IPS-20b (cell line): ENCODE results near the gene PLLP.
A peak's percentile ranks its signal among the peaks of the same experiment; 100 is the strongest.
"Not testable (repeated sequence)": the region's sequence is repeated elsewhere in the genome, so short reads cannot be mapped to it uniquely, and the experiment has no call there.

Experiments
- H3K27ac ChIP-seq: one replicate; pipeline ENCODE4 v1.5.1; 2013; ENCODE audit warnings: low read length
- H3K27me3 ChIP-seq: 2 replicates; pipeline ENCODE4 v1.6.1; 2013; ENCODE audit warnings: mild to moderate bottlenecking, low read length, inconsistent platforms; ENCODE audit not compliant: insufficient read depth
- H3K36me3 ChIP-seq: 2 replicates; pipeline ENCODE4 v1.6.1; 2013; ENCODE audit warnings: low read depth, mild to moderate bottlenecking, inconsistent platforms, low read length, moderate library complexity; ENCODE audit not compliant: insufficient read depth
- H3K4me1 ChIP-seq: 2 replicates; pipeline ENCODE4 v1.6.1; 2013; ENCODE audit warnings: mild to moderate bottlenecking, control low read depth, inconsistent platforms, low read length, moderate library complexity; ENCODE audit not compliant: insufficient read depth
- H3K4me3 ChIP-seq: 2 replicates; pipeline ENCODE4 v1.5.1; 2013; ENCODE audit warnings: mild to moderate bottlenecking, low read length, inconsistent platforms
- H3K9ac ChIP-seq: 2 replicates; pipeline ENCODE4 v1.6.1; 2013; ENCODE audit warnings: low read depth, mild to moderate bottlenecking, inconsistent platforms, low read length, moderate library complexity
- H3K9me3 ChIP-seq: 2 replicates; pipeline ENCODE4 v1.6.1; 2013; ENCODE audit warnings: mild to moderate bottlenecking, low read depth, low read length, inconsistent platforms; ENCODE audit not compliant: insufficient read depth

The PLLP gene

GRCh38 chr16:57268804-57269800, 15.4 kb downstream of the PLLP start:
- Histone ChIP-seq H3K4me1 (no peaks in the 10 kb centered on the region), H3K4me3 (no peak overlapping the region), H3K27ac (no peak overlapping the region), H3K9ac (no peak overlapping the region), H3K36me3 (no peaks in the 10 kb centered on the region), H3K9me3 (no peaks in the 10 kb centered on the region), H3K27me3 (no peaks in the 10 kb centered on the region)

- not testable (repeated sequence) for H3K9me3 ChIP-seq, H3K9ac ChIP-seq, H3K27me3 ChIP-seq, H3K4me3 ChIP-seq, H3K36me3 ChIP-seq, H3K4me1 ChIP-seq, H3K27ac ChIP-seq
Measured at GRCh38 chr16:57267343-57267742, 17.1 kb downstream of the PLLP start.

GRCh38 chr16:57266531-57267260, 17.8 kb downstream of the PLLP start:
- no peaks in the 10 kb centered on the region for H3K4me1 ChIP-seq
- H3K9me3 ChIP-seq: no peaks in the 10 kb centered on the region
- no peak overlapping the region for H3K27ac ChIP-seq
- no peak overlapping the region for H3K9ac ChIP-seq
- no peaks in the 10 kb centered on the region for H3K27me3 ChIP-seq
- no peak overlapping the region for H3K4me3 ChIP-seq
- no peaks in the 10 kb centered on the region for H3K36me3 ChIP-seq

DNA sequence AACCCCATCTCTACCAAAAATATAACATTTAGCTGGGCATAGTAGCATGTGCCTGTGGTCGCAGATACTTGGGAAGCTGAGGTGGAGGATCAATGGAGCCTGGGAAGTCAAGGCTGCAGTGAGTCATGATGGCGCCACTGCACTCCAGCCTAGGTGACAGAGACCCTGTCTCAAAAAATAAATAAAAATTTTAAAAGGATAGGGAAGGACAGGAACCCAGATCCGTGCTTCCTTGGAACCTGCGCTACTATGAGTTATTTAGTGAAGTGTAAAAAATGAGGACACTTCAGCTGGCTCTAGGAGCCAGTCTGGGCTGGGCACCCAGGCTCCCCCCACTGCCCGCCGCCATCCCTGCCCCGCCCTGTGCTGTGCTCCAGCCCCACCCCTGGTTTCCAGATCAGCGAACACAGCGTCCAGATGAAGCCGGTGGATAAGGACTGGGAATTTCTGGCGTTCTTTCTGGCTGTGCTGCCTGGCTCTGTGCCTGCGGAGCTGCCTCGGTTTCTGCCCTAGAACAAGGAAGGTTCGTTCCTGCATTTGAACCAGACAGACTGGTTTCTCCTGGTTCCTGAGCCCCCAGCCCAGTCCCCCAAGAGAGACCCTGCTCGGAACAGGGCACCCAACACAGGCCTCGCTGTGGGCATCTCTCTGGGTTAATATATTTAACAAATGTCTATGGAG, 18.5 kb downstream of the PLLP start:
- Histone ChIP-seq H3K4me1 (no peaks in the 10 kb centered on the region), H3K9me3 (no peaks in the 10 kb centered on the region), H3K27me3 (no peaks in the 10 kb centered on the region), H3K36me3 (no peaks in the 10 kb centered on the region), H3K4me3 (no peak overlapping the region), H3K9ac (no peak overlapping the region), H3K27ac (no peak overlapping the region)

GRCh38 chr16:57264950-57265371, 19.5 kb downstream of the PLLP start:
- Histone ChIP-seq H3K4me1 (peaks cover 3% of the 10 kb centered on the region; the same call in 1 of the 2 replicates), H3K36me3 (no peaks in the 10 kb centered on the region), H3K9ac (no peak overlapping the region), H3K9me3 (no peaks in the 10 kb centered on the region), H3K4me3 (no peak overlapping the region), H3K27ac (no peak overlapping the region), H3K27me3 (no peaks in the 10 kb centered on the region)

DNA sequence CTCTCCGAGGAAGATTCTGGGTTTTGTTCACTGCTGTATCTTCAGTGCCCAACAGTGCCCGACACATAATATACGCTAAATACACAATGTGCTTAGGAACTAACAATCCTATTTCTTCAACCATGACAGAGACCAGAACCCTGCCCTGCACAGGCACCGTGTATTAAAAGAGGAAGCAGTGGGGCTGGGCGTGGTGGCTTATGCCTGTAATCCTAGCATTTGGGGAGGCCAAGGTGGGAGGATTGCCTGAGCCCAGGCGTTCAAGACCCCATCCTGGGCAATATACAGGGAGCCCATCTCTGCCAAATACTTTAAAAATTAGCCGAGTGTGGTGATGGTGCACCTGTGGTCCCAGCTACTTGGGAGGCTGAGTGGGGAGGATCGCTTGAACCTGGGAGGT, 20.1 kb downstream of the PLLP start:
- Histone ChIP-seq H3K9ac (no peak overlapping the region), H3K9me3 (no peaks in the 10 kb centered on the region), H3K4me1 (peaks cover 5% of the 10 kb centered on the region; the same call in 1 of the 2 replicates), H3K4me3 (no peak overlapping the region), H3K27me3 (no peaks in the 10 kb centered on the region), H3K27ac (no peak overlapping the region), H3K36me3 (no peaks in the 10 kb centered on the region)

DNA sequence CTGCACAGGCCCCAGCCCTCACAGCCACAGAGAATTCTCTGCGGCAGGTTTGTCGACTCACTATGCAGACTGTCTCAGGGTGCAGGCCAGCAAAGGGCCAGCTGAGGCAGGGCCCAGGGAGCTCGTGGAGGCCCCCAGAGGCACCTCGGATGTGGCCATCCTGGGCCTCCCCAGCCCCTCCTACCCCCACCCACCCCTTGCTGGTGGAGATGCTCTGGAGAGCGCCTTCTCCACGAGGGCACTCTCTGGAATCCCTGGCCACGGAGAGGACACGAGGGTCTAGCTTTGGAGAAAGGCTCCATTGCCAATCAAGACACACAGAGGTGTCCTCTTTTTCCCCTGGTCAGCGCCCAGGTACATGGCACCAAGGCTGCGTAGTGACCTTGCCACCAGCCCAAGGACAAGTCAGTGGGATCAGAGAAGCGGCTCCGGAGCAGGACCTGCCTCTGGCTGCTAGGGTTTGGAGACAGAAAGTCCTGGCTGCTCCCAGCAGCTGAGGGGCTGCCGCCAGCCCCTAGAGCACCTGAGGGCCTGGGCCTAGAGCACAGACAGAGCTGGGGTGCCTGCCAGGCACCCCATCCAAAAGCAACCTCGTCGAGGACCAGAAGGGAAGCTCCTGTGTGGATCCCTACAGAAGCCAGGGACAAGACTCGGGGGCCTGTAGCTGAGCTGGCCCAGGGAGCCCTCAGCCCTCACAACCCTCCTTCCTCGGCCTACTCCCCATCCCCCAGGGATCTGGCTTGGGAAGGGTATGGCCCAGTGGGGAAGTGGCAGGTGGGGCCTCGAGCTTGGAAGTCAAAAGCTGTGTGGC, 20.7 kb downstream of the PLLP start:
- no peak overlapping the region for H3K9ac ChIP-seq
- H3K27ac ChIP-seq: no peak overlapping the region
- no peak overlapping the region for H3K4me3 ChIP-seq
- no peaks in the 10 kb centered on the region for H3K9me3 ChIP-seq
- no peaks in the 10 kb centered on the region for H3K36me3 ChIP-seq
- peaks cover 5% of the 10 kb centered on the region; the same call in 1 of the 2 replicates for H3K4me1 ChIP-seq
- H3K27me3 ChIP-seq: no peaks in the 10 kb centered on the region

DNA sequence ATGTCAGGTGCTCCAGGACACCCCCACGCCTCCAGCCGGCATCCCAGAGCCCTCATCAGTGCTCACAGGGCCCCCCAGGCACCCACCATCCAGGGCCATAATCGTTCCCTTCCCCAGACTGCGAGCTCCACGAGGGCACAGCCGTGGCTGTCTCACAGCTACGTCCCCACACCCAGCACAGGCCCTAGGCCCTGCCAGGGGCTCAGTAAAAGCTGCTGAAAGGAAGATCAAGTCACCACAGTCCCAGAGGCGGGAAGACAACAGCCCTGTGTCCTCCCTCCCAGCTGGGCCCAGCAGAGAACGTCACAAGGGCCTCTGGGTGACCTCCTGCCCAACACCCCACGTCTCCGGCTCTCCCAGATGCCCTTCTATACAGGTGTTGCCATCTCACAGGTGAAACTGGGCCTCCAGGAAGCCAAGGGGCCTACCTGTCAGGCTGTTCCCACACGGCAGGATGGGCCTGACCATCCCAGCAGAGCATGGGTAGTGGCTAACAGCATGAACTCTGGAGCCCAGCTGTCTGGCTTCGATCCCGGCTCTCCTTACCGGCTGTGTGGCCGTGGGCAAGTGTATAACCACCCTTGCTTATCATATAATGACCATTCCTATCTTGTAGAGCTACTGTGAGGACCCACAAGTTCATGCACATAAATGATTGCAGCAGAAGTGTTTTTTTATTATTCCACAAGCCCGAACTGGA, 21.5 kb downstream of the PLLP start:
- Histone ChIP-seq H3K4me1 (peaks cover 5% of the 10 kb centered on the region; the same call in 1 of the 2 replicates), H3K27ac (no peak overlapping the region)

DNA sequence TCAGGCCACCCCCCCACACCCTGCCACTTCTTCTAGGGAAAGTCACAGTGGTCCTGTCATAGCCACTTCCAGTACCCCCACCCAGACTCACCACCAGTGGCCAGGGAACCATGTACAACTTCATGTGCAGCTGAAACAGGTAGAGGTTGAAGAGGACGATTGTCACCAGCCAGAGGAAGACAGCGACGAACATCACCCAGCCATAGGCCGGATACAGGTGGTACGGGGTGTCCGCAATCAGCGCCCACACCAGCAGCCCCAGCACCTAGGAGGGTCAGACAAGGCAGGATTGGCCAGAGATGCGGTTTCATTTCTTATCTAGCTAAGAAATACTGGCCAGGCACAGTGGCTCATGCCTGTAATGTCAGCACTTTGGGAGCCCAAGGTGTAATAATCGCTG, 22.7 kb downstream of the PLLP start:
- peaks cover 5% of the 10 kb centered on the region; the same call in 1 of the 2 replicates for H3K4me1 ChIP-seq
- no peak overlapping the region for H3K27ac ChIP-seq
- no peaks in the 10 kb centered on the region for H3K36me3 ChIP-seq
- no peak overlapping the region for H3K4me3 ChIP-seq
- no peaks in the 10 kb centered on the region for H3K27me3 ChIP-seq
- H3K9me3 ChIP-seq: no peaks in the 10 kb centered on the region
- H3K9ac ChIP-seq: no peak overlapping the region

More for the DNA sequence above, 21.5 kb downstream of the PLLP start:
- Histone ChIP-seq H3K9ac (no peak overlapping the region), H3K9me3 (no peaks in the 10 kb centered on the region), H3K36me3 (no peaks in the 10 kb centered on the region), H3K27me3 (no peaks in the 10 kb centered on the region), H3K4me3 (no peak overlapping the region)

GRCh38 chr16:57260294-57260929, 24.1 kb downstream of the PLLP start:
- Histone ChIP-seq H3K36me3 (no peaks in the 10 kb centered on the region), H3K9ac (peak overlapping the region; percentile 39; the same call in 1 of the 2 replicates), H3K9me3 (no peaks in the 10 kb centered on the region), H3K4me1 (peaks cover 5% of the 10 kb centered on the region; the same call in 1 of the 2 replicates), H3K27ac (no peak overlapping the region), H3K27me3 (no peaks in the 10 kb centered on the region), H3K4me3 (peak overlapping the region; percentile 1; the same call in 1 of the 2 replicates)
